ENCODE data around the gene PDE4B.

The PDE4B gene

DNA sequence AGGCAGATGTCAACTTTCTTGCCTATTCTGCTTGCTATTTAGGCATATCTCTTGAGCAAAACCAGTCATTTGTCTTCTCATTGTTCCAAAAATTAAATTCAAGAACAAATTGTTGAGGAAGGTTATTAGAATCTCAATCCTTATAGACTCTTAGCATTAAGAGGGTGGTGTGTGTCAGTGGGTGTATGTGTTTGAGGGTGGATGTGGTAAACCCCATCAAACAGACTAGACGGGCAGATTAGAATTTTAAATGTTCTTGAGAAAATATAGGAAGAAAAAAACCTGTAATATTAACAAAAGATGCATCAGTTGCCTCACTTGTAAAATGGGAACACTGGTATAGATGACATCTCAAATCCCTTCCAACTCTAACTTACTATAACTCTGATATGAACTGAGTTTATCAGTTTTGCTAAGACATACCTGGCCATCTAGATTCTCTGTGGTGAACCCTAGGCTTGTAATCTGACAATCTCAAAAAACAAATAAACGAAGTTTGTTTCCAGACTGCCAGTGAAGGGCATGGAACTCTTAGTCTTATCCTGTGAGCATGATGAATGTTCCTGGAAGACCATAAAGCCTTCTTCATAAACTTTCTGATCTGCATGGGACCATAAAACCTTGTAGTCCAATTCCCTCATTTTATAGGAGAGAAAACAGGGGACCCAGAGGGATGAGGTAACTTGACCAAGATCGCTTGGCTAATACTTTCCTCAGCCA lies 564.9 kb downstream of the PDE4B start:
- DNase-seq (ENCODE audit: low read depth in 2 of 2) = no peak

DNA sequence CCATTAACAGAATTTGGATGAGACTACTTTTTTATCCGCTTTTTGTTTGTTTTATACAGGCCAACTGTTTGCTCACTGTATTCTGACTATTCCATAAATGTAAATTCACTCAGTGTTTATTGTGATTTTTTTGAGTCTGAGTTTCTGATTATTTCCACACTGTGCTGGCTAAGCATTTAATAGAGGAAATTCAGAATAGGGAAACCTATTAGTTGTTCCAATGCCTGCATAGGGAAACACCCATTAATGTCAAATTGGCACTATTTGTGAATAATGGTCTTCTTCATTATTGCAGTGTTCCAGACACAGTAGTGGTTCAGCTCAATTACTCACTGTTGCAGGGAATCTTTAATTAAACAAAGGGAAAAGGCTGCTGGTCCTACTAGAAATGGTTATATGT lies 566.6 kb downstream of the PDE4B start:
- no peak for DNase-seq (ENCODE audit: low read depth in 2 of 2)

DNA sequence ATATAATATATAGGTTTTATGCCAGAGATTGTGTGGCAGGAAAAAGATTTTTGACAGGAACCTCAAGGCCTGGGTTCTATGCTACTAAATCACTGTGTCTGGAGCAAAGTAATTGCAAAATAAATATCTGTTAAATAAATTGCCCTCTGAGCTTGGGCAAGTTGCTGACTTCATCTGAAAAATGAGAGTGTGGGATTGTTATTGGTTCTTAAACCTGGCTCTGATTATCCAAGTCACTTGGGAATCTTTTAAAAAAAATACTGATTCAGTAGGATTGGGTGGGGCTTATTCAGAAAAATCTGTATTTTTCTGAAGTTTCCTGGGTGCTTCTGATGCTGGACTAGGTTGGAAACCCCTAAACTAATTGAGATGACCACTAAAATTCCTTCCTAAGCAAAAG lies 567.1 kb downstream of the PDE4B start:
- no peak for DNase-seq (ENCODE audit: low read depth in 2 of 2)

DNA sequence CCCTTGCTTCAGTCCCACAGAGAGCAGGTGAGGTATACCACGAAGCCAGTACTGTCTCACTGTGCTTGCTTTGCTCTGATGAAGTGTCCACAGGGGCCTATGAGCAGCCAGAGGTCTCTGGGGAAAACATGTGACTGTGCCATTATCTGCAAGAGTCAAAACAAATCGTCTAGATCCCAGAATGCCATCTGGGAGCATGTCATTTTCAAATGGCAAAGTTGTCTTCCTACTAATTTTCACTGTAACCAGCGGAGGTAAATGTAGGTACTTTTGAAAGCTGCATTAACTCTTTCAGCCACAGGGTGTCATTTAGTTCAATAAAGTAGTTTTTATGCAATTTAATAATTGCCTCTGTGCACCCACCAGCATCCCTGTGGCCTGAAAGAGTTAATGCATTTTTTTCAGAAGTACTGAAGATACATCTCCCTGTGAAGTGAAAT lies 567.6 kb downstream of the PDE4B start:
- DNase-seq (ENCODE audit: low read depth in 2 of 2) = no peak

DNA sequence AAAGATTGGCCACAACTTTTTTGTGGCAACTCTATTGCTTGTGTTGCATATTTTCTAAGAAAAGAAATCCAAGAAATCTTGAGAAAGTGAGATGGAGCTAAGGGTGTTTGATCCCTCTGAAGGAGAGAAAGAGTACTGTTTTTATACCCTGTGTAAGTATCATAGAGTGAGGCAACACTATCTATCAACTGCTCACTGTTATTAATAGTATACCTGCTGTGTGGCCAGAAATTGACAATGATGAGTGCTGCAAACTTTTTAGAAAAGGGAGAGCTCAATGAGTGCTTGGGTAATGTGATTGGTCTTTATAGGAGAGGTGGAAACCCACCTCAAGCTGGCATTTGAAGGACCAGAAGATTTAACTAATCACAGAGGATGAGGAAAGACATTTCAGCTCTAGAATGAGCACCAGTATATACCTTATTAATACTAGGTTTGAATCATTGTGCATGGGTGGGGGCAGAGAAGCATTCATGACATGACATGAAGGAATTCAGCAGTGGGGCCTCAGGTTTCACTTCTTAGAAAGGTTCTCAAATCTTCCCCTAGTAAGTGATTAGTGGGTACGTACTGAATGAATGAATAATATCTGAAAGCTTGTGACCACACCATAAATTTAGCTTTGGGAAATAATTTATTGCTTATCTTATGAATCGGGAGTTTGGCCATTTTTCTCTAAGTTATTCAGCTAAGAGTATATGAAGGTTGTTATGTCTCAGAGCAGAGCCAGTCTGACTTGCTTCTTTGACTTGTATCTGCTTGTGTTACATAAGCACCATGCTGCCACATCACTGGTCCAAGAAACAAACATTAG lies 572.1 kb downstream of the PDE4B start:
- no peak for DNase-seq (ENCODE audit: low read depth in 2 of 2)

DNA sequence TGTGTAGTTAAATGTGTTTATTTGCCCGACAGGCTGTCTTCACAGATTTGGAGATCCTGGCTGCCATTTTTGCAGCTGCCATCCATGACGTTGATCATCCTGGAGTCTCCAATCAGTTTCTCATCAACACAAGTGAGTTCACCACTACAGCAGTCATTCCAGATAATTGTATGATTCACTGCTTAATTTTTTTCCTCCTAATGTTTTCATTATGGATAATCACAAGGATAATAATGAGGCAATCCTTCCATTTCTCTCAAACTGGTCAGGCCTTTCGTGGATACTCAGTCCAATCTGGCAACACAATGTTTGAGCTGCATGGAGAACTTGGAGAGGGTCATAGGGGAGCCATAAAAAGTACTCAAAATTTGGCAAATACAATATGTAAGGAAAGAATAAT lies 572.9 kb downstream of the PDE4B start:
- DNase-seq (ENCODE audit: low read depth in 2 of 2) = no peak

DNA sequence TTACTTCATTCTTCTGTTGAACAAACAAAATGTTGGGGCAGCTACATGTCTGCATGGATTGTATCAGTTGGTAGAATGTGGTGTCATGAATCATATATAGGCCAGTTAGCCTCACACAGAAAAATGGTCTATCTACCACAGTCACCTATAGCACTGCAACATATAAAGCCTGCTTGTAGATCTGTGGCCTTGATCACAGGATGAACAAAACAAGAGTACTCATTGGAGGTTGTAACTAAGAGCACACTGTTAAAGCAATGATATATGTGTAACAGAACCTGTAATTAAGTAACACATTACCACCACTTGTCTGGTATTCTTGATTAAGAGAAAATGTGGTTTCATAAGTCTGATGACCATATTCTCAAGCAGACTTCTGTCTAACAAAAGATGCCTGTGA lies 573.9 kb downstream of the PDE4B start:
- DNase-seq (ENCODE audit: low read depth in 2 of 2) = no peak

DNA sequence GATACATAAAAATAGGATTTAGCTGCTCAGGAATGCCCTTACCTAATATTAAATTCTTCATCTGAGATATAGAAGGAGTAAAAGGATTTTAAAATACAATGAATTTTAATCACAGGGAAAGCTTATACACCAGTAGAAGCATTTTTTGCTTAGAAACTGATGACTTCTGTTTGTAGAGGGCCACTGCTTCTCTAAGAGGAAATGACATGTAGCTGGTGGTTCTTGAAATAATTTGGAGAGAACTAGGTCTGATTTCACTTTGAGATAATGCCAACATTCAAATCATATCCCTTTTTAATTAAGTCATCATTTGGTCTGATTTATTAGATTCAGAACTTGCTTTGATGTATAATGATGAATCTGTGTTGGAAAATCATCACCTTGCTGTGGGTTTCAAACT lies 574.7 kb downstream of the PDE4B start:
- no peak for DNase-seq (ENCODE audit: low read depth in 2 of 2)

DNA sequence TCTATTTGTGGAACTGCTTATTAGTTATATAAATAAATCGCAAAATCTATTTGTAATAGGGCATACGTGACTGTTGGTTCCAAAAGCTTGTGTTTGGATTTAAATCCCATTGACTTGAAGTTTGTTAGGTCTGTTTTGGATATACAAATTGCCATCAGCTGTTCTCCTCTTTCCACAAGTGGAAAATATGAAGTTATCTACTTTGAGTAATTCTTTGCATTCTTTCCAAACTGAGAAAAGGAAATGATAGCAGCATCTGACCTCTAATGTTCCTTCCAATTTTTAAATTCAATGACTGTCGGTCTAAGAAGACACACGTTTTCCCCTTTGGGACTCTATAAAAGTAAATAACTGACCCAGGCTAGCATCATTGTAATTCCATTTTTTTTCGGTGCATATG lies 575.6 kb downstream of the PDE4B start:
- DNase-seq (ENCODE audit: low read depth in 2 of 2) = no peak

DNA sequence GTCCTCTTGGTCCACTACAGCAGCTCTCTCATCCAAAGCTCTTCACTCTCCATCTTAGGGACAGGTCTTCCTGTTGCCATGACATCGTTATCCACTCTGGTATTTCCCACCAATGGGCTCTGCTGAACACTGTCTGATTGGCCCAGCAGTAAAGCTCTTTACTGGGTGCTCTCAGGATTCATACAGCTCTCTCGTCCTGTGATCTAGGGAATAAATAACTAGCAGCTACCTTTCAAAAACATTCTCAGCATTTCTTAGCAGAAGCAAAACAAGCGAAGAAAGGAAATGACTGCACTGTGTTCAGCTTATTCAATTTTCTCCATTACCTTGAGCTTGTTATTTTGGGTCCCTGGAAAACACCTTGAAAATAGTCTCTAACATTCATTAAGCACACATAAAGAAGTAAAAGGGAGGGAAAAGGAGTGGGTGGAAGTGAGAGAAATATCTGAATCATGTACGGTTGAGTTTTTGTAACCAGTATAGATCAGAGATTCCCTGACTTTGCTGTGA lies 577.8 kb downstream of the PDE4B start:
- DNase-seq (ENCODE audit: low read depth in 2 of 2) = no peak

DNA sequence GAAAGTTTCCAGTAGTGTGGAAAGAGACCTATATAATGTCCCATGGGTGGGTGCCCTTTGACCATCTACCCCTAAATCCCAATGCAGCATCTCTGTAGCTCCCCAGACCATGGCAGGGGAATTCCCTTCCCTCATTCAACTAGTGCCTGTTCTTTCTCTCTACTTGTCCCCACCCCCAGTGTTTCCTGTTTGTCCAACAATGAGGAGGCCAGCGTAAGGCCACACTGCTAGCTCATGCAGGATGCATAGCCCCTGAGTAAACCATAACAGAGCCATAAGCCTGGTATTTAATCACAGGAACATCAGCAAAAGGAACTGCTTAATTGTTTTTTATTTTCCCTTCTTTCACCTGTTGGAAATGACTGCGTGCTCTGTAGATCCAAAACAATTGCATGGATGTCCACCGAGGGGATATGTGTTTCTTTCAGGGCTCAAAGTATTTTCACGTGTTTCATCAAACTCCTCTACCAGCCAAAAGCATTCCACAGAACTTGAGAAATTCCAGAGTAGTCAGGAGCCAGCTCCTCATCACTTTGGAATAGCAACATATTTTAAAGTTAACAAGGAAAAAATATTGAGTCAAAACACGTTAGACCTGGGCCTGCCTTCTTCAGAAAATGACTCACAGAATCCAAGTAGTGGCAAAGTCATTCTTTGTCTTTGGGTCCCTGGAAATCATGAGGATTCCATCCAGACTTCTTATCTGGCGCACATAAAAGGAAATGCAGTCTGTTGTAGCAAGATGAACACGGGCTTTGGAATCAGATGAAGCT lies 578.7 kb downstream of the PDE4B start:
- no peak for DNase-seq (ENCODE audit: low read depth in 2 of 2)

DNA sequence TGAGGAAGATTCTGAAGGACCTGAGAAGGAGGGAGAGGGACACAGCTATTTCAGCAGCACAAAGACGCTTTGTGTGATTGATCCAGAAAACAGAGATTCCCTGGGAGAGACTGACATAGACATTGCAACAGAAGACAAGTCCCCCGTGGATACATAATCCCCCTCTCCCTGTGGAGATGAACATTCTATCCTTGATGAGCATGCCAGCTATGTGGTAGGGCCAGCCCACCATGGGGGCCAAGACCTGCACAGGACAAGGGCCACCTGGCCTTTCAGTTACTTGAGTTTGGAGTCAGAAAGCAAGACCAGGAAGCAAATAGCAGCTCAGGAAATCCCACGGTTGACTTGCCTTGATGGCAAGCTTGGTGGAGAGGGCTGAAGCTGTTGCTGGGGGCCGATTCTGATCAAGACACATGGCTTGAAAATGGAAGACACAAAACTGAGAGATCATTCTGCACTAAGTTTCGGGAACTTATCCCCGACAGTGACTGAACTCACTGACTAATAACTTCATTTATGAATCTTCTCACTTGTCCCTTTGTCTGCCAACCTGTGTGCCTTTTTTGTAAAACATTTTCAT lies 579.9 kb downstream of the PDE4B start:
- DNase-seq (ENCODE audit: low read depth in 2 of 2) = no peak

DNA sequence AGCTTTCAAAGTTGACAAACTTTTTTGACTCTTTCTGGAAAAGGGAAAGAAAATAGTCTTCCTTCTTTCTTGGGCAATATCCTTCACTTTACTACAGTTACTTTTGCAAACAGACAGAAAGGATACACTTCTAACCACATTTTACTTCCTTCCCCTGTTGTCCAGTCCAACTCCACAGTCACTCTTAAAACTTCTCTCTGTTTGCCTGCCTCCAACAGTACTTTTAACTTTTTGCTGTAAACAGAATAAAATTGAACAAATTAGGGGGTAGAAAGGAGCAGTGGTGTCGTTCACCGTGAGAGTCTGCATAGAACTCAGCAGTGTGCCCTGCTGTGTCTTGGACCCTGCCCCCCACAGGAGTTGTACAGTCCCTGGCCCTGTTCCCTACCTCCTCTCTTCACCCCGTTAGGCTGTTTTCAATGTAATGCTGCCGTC lies 580.5 kb downstream of the PDE4B start:
- no peak for DNase-seq (ENCODE audit: low read depth in 2 of 2)

DNA sequence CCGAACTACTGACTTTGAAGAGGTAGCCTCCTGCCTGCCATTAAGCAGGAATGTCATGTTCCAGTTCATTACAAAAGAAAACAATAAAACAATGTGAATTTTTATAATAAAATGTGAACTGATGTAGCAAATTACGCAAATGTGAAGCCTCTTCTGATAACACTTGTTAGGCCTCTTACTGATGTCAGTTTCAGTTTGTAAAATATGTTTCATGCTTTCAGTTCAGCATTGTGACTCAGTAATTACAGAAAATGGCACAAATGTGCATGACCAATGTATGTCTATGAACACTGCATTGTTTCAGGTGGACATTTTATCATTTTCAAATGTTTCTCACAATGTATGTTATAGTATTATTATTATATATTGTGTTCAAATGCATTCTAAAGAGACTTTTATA lies 581.5 kb downstream of the PDE4B start:
- DNase-seq (ENCODE audit: low read depth in 2 of 2) = no peak

DNA sequence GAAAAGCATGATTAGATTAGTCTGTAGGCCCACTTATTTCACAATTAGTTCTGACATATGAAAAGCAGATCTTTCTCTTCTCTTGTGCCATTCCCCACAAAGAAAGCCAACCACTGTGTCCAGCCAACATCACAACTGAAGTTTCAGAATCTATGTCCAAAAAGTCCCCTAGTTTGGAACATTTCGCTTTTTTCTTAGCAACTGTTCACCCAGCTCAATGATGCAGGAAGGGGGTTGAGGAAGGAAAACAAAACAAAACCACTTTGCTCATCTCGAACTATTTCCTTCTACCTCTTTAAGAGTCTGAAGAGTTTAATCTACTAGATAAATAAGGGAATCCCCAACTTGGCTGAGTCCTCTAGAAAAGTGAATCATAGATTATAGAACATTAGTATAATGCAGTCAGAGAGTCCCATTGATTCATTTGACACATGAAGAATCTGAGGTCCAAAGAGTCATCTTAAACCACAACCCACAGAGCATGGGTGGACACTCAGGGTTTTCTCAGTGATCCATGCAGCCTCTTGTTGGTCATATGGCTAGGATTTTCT lies 581.9 kb downstream of the PDE4B start:
- DNase-seq (ENCODE audit: low read depth in 2 of 2) = no peak

DNA sequence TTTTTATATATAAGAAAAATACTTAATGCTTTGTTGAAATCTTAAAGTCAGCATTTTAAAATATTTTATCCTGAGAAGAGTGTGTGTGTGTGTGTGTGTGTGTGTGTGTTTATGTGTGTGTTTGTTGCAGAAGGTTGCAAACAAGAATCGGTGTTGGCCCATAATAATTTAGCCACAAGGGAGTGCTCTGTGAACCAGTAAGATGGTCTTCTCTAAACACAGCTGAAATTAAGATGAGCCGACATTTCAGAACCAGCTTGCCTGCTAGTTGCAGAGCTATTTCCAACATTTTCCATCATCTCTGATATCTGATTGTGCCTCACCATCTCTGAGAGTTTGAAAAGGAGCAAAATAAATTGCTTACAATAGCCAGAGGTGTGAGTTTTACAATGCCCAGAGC lies 582.4 kb downstream of the PDE4B start:
- no peak for DNase-seq (ENCODE audit: low read depth in 2 of 2)

DNA sequence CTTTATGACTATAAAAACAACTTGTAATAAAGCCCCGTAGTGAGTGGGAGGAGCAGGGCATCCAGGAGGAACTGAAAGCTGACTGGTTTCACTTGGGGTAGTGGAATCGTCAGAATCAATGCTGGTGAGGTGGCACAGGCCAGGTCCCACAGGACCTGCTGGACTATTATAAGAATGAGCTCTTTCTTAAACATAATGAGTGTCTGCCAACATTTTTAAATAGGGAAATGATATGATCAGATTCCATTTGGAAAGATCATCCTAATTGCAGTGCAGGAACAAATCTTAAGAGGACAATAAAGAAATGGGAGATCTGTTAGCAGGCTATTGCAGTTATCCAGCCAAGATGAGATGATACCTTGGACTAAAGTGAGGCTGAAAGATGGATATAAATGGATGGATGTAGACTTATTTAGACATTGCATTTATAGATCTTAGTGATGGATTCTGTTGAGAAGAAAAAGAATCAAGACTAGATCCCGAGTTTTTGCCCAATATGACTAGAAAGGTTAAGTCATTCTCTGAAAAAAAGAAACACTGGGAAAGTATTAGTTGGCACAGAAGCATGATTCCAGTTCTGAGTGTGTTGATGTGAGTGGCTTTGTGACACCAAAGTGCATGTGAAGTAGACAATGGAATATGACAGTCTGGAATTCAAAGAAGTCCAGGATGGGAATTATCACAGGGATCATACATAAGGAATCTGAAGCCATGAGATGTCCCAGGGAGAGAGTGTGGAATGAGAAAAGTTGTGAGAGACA lies 587.9 kb downstream of the PDE4B start:
- DNase-seq (ENCODE audit: low read depth in 2 of 2) = no peak

DNA sequence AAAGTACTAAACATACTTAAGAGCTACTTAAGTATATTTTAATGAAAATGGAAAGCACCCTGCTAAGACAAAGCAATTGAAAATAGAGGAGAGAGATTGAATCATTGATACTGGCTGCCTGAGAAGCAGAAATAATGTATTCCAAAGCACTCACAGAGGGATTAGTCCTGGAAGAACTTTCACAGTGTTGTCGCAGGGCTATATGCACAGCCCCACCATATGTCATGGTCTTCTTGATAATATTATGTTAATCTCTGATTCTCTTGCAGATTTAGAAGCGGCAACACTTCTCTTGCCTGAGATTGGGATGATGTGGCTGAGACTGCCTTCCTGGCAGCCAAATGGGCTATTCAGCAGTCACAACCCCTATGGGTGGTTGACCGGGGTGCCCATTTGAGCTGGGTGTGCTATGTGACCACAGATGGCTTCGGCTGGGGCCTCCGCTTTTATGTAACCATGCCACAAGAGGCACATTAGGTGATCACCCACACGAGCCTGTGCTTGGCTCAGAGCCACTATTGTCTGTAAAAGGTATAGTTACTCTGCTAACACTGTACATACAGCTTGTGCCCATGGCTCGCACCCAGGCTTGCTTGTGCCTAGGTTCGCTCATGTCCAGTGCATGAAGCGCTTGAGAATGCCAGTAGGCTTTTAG lies 589.1 kb downstream of the PDE4B start:
- no peak for DNase-seq (ENCODE audit: low read depth in 2 of 2)

DNA sequence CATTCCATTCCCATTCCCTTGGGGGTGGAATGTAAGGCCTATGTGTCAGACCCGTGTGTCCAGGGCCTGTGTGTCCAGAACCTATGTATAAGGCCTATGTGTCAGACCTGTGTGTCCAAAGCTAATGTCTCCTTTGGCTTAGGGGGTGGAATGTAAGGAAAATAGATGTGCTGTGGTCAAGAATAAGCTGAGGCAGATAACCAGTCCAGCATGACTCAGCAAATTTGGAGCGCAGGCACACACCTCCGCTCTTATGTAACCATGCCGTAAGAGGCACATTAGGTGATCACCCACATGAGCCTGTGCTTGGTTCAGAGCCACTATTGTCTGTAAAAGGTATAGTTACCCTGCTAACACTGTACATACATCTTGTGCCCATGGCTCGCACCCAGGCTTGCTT lies 590.5 kb downstream of the PDE4B start:
- no peak for DNase-seq (ENCODE audit: low read depth in 2 of 2)

DNA sequence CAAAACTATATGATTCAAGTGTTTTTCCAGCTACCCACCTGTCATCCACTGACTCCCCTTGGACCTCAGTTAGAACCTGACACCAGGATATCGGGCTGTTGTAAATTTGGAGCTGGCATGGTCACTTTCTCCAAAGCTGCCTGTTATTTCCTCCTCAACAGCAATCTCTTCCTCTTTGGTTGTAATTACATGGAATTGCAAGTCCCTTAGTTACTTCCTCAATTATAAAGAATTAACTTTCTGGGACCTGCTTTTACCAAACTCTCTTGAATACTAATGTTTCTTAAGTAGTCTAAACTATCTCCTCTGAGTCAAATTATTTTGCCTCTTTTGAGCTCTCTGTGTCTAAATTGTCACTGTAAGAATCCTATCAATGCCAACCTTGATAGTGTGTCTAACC lies 590.9 kb downstream of the PDE4B start:
- DNase-seq (ENCODE audit: low read depth in 2 of 2) = no peak

Measured in stimulated activated CD8-positive, alpha-beta memory T cell treated with anti-CD3 and anti-CD28 coated beads, Interleukin-2, amount 100 ng/mL, for 1 hour (primary cell).